HG02943 (cell line): ENCODE measurements around the gene SEPTIN12.
"Not testable (repeated sequence)": the region's sequence is repeated elsewhere in the genome, so short reads cannot be mapped to it uniquely, and the experiment has no call there.

ENCODE experiments used
- ATAC-seq: cut with Tn5 transposase; IDR thresholded peaks from one replicate; pipeline ENCODE4 v1.9.1; 2021; ENCODE audit warnings: mild to moderate bottlenecking, low read depth, moderate library complexity; ENCODE audit not compliant: unreplicated experiment

The SEPTIN12 gene

GRCh38 chr16:4763791-4764190, 24.4 kb downstream of the SEPTIN12 start:
- ATAC-seq: no peak

GRCh38 chr16:4762205-4762604, 25.9 kb downstream of the SEPTIN12 start:
- ATAC-seq: no peak

- no peak for ATAC-seq
Measured at GRCh38 chr16:4760221-4760910, 27.8 kb downstream of the SEPTIN12 start.

- ATAC-seq: no peak
Measured at GRCh38 chr16:4755687-4756086, 32.5 kb downstream of the SEPTIN12 start.

GRCh38 chr16:4754865-4755264, 33.3 kb downstream of the SEPTIN12 start:
- ATAC-seq: no peak

- ATAC-seq: no peak
Measured at GRCh38 chr16:4753227-4753626, 34.9 kb downstream of the SEPTIN12 start.

- no peak for ATAC-seq
Measured at GRCh38 chr16:4752351-4753100, 35.6 kb downstream of the SEPTIN12 start.

GRCh38 chr16:4750896-4751295, 37.2 kb downstream of the SEPTIN12 start:
- ATAC-seq: no peak

- no peak for ATAC-seq
Measured at GRCh38 chr16:4749700-4750257, 38.4 kb downstream of the SEPTIN12 start.

GRCh38 chr16:4748682-4749411, 39.3 kb downstream of the SEPTIN12 start:
- no peak for ATAC-seq

- no peak for ATAC-seq
Measured at GRCh38 chr16:4747906-4748681, 40.1 kb downstream of the SEPTIN12 start.

- ATAC-seq: no peak
Measured at GRCh38 chr16:4746991-4747574, 41.1 kb downstream of the SEPTIN12 start.

GRCh38 chr16:4746215-4746614, 41.9 kb downstream of the SEPTIN12 start:
- ATAC-seq: no peak

- ATAC-seq: no peak
Measured at GRCh38 chr16:4745274-4745569, 42.9 kb downstream of the SEPTIN12 start.

GRCh38 chr16:4744555-4745273, 43.4 kb downstream of the SEPTIN12 start:
- no peak for ATAC-seq

- ATAC-seq: no peak
Measured at GRCh38 chr16:4743226-4743878, 44.8 kb downstream of the SEPTIN12 start.

GRCh38 chr16:4738370-4738769, 49.8 kb downstream of the SEPTIN12 start:
- ATAC-seq: not testable (repeated sequence)

- ATAC-seq: no peak
Measured at GRCh38 chr16:4737545-4737944, 50.6 kb downstream of the SEPTIN12 start.

- no peak for ATAC-seq
Measured at GRCh38 chr16:4736546-4736945, 51.6 kb downstream of the SEPTIN12 start.
